Measurements from ENCODE around the gene PCDHGA9.

DNA sequence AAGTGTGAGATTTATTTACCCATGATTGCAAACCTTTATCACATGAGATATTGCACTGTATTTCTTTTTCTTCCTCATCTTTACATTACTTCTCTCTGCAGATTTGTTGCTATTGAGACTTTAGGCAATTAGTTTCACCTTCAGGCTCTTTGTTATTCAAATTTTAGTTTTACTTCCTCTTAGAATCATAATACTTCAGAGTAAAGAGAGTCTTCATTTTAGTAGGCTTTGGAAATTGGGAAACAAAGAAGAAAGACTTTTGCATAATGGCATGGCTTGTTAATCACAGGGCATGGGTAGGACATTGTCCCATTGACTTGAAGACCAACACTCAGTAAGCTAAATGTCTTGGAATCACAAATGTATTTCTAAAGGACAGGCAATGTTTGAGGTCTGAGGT is 39.9 kb upstream of the PCDHGA9 start:
- TF ChIP-seq SP1 (IDR thresholded peaks at IDR 0.05; ENCODE audit: low read depth, low read length) (no peak), CTCF (IDR thresholded peaks at IDR 0.05; ENCODE audit: control extremely low read depth in 1 of 3, insufficient read depth in 1 of 3, low read depth in 1 of 3, low read length in 3 of 3) (no peak), RFX5 (IDR thresholded peaks at IDR 0.05; ENCODE audit: borderline replicate concordance, low read depth, low read length) (no peak), ZNF274 (IDR thresholded peaks at IDR 0.05; ENCODE audit: borderline replicate concordance, extremely low read depth, low read length) (no peak), GABPA (IDR thresholded peaks at IDR 0.05; ENCODE audit: borderline replicate concordance, insufficient read depth, low read length) (no peak), KDM5A (IDR thresholded peaks at IDR 0.05; ENCODE audit: low read length) (no peak), SUZ12 (IDR thresholded peaks at IDR 0.05; ENCODE audit: low read length) (no peak), EP300 (IDR thresholded peaks at IDR 0.05; ENCODE audit: borderline replicate concordance in 1 of 2, low read depth in 2 of 2, low read length in 2 of 2) (no peak), JUND (IDR thresholded peaks at IDR 0.05; ENCODE audit: low read length) (no peak), YY1 (IDR thresholded peaks at IDR 0.05; ENCODE audit: low read depth, low read length) (no peak), POLR2A (IDR thresholded peaks at IDR 0.05; ENCODE audit: control extremely low read depth in 1 of 2, low read depth in 2 of 2, low read length in 2 of 2) (no peak), MAX (IDR thresholded peaks at IDR 0.05) (no peak), TBP (IDR thresholded peaks at IDR 0.05; ENCODE audit: low read depth, low read length) (no peak)

Measured in H1 (cell line).